Ovary (tissue), 9 donors: ENCODE results near the gene WHRN. TPM values are rescaled to one million over a fixed set of nuclear protein-coding genes. Genes with fewer than 3 reads are reported as not detected.

Experiments used
- DNase-seq, 5 donors: peaks; one replicate each; pipeline ENCODE4 v3.0.0-alpha.2; 2019 to 2020
- H3K27ac ChIP-seq, 2 donors: fragments of 200-600 bp; one replicate each; pipeline versions ENCODE4 v1.5.1 to v1.8.0; 2019 to 2022
- H3K27me3 ChIP-seq: fragments of 200-600 bp; one replicate; pipeline ENCODE4 v1.8.0; 2022
- H3K36me3 ChIP-seq: fragments of 200-600 bp; sonication (generic); one replicate; pipeline ENCODE4 v1.5.1; 2019
- H3K4me1 ChIP-seq: one replicate; pipeline ENCODE4 v1.8.1; 2013; ENCODE audit warnings: mild to moderate bottlenecking, moderate library complexity; ENCODE audit not compliant: insufficient read depth
- H3K4me3 ChIP-seq: fragments of 200-600 bp; sonication (generic); one replicate; pipeline ENCODE4 v1.5.1; 2017
- H3K9me3 ChIP-seq, 2 donors: fragments of 200-600 bp in 1 of 2; sonication (generic) in 1 of 2; one replicate each; pipeline versions ENCODE4 v1.5.1 to v1.8.1; 2013 to 2019; ENCODE audit warnings: mild to moderate bottlenecking in 1 of 2, moderate library complexity in 1 of 2
- EP300 ChIP-seq: sonication (generic); formaldehyde crosslinking; IDR thresholded peaks from one replicate; pipeline ENCODE4 v1.6.1; 2017; ENCODE audit warnings: antibody characterized with exemption
- POLR2A ChIP-seq: fragments of 450-650 bp; IDR thresholded peaks from one replicate; pipeline ENCODE4 v1.6.1; 2017; ENCODE audit warnings: antibody characterized with exemption, mild to moderate bottlenecking, moderate library complexity
- whole genome bisulfite sequencing, 3 donors: extraction: QIAGEN DNeasy Blood & Tissue Kit in 1 of 3; methylation state at CpG; one replicate each; pipeline versions ENCODE4 v1.1.5 to v1.1.7; 2013 to 2017; 5-methylcytosine and 5-hydroxymethylcytosine counted together
- intact Hi-C, 4 donors: fragments of 100-400 bp; cut with DNase I; formaldehyde crosslinking; loops; one replicate each; pipeline versions ENCODE4 v1.11.0 to v1.15.1; 2022 to 2023
- polyA plus RNA-seq, 2 donors: library from polyadenylated mRNA; stranded (reverse); fragments of 200-250 nt in 1 of 2; fragments of 350-450 nt in 1 of 2; fragmentation: Illumina TruSeq in 1 of 2; extraction: RNeasy Lipid Tissue Mini Kit (QIAGEN cat#74804) in 1 of 2; gene quantifications; one replicate each; pipeline ENCODE4 v1.2.3, GENCODE V29; 2013 to 2014
- total RNA-seq, 7 donors: library from RNA; depleted of rRNA in 2 of 7; stranded (reverse); fragments of >200 nt in 2 of 7; fragmentation: NEBNext Ultra II Directional in 3 of 7; extraction: Animal tissue kit (Norgen Biotek cat#: 25700) in 3 of 7; gene quantifications; one replicate each; pipeline versions ENCODE4 v1.1.0 to v1.2.4, GENCODE V29; 2016 to 2023
- TF ChIP-seq, protein P1 (sequence below), 3 donors: fragments of 450-650 bp in 2 of 3; fragments of 200-600 bp in 1 of 3; IDR thresholded peaks; one replicate each; pipeline versions ENCODE4 v1.5.1 to v1.8.0; 2016 to 2022; ENCODE audit warnings: antibody characterized with exemption in 3 of 3, mild to moderate bottlenecking in 1 of 3
- donor health status: DM: no; HTN: no; CAD: no; lungs with moderate emphysema.
- donor health status: DM: no; HTN: no; CAD: no.
- donor health status: Bipolar disorder and iron deficiency.
- donor health status: DM: yes; HTN: yes; CAD: no.
- donor health status: DM: no; HTN: no; CAD: no.
- donor health status: DM: yes; HTN: yes; CAD: no.

WHRN gene
- total and polyA plus RNA-seq, 9 donors = 1.7 to 28.5 (median 20.3) TPM

DNA sequence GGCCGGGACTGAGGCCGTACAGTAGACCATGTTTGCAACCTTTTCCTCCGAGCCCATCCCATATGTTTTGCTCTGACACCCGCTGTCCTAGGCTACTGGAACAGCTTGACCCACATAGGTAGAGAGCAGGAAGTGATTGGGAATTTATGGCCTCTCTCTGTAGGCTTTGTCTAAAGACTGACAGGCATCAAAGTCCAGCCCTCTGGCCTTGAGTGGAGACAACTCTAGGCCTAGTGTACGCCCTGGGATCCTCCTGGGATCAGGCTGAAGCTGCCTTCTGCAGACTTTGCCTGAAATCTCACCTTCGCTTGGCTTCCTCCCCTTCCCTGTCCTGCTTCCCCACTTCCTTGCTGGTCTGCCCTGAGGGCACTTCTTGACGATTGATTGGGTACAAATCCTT lies 103.9 kb downstream of the WHRN start:
- Histone ChIP-seq H3K4me3 (no peak overlapping the region), H3K9me3 (no peaks in the 10 kb centered on the region), H3K27ac (no peak overlapping the region), H3K4me1 (peaks cover 5% of the 10 kb centered on the region), H3K27me3 (no peaks in the 10 kb centered on the region), H3K36me3 (no peaks in the 10 kb centered on the region)
- DNase-seq = no peak
- TF ChIP-seq, protein P1, sequence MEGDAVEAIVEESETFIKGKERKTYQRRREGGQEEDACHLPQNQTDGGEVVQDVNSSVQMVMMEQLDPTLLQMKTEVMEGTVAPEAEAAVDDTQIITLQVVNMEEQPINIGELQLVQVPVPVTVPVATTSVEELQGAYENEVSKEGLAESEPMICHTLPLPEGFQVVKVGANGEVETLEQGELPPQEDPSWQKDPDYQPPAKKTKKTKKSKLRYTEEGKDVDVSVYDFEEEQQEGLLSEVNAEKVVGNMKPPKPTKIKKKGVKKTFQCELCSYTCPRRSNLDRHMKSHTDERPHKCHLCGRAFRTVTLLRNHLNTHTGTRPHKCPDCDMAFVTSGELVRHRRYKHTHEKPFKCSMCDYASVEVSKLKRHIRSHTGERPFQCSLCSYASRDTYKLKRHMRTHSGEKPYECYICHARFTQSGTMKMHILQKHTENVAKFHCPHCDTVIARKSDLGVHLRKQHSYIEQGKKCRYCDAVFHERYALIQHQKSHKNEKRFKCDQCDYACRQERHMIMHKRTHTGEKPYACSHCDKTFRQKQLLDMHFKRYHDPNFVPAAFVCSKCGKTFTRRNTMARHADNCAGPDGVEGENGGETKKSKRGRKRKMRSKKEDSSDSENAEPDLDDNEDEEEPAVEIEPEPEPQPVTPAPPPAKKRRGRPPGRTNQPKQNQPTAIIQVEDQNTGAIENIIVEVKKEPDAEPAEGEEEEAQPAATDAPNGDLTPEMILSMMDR (IDR thresholded peaks at IDR 0.05) = no peak
- TF ChIP-seq POLR2A = no peak
- TF ChIP-seq EP300 = no peak
- intact Hi-C loops = loop anchor here in 2 of 4 donors (10.0 kb wide), 1 partner anchor 253 kb away; the partner anchor contains the start of gene TEX53 (in 2 of the 2)
- WGBS, 3 donors = 72 to 76% (median 75%) methylated on average over 7 of the region's 7 CpGs

DNA sequence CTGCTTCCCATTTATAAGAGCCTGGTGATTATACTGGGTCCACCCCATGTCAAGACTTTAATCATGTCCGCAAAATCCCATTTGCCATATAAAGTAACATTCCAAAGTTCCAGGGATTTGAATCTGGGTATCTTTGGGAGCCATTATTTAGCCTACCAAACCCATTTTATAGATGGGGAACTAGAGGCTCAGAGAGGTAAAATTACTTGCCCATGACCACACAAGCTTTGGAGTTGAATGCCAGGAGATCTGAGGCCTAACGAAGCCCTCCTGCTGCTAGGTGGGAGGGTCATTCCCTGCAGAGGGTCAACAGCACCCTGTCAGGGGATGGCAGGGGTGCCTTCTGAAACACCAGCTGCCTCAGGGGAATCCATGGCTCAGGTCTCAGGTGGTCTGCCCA lies 104.5 kb downstream of the WHRN start:
- Histone ChIP-seq H3K27me3 (no peaks in the 10 kb centered on the region), H3K36me3 (no peaks in the 10 kb centered on the region), H3K4me3 (no peak overlapping the region), H3K4me1 (peaks cover 8% of the 10 kb centered on the region), H3K27ac (no peak overlapping the region), H3K9me3 (no peaks in the 10 kb centered on the region)
- WGBS, 3 donors = 67 to 100% (median 75%) methylated on average over 2 of the region's 2 CpGs
- intact Hi-C loops = loop anchor here in 2 of 4 donors (10.0 kb wide), 1 partner anchor 254 kb away; the partner anchor contains the start of gene TEX53 (in 2 of the 2)
- no peak for DNase-seq
- TF ChIP-seq EP300 (no peak), POLR2A (no peak)
- TF ChIP-seq, protein P1 (IDR thresholded peaks at IDR 0.05) = no peak

- no peak for DNase-seq
- intact Hi-C loops = loop anchor here in 2 of 4 donors (10.0 kb wide), 1 partner anchor 255 kb away; the partner anchor contains the start of gene TEX53 (in 2 of the 2)
- TF ChIP-seq POLR2A (no peak), EP300 (no peak)
- TF ChIP-seq, protein P1 (IDR thresholded peaks at IDR 0.05) = no peak
- Histone ChIP-seq H3K4me3 (no peak overlapping the region), H3K4me1 (peaks cover 11% of the 10 kb centered on the region), H3K36me3 (no peaks in the 10 kb centered on the region), H3K27ac (no peak overlapping the region), H3K9me3 (no peaks in the 10 kb centered on the region), H3K27me3 (no peaks in the 10 kb centered on the region)
- WGBS, 3 donors = 40 to 61% (median 53%) methylated on average over 1 of the region's 1 CpG
Measured at GRCh38 chr9:114400219-114400618, 105.1 kb downstream of the WHRN start.

- H3K27ac ChIP-seq = no peak overlapping the region
- peaks cover 12% of the 10 kb centered on the region for H3K4me1 ChIP-seq
- no peaks in the 10 kb centered on the region for H3K9me3 ChIP-seq
- H3K4me3 ChIP-seq = no peak overlapping the region
- intact Hi-C loops = loop anchor here in 1 of 4 donors (5.0 kb wide), 2 partner anchors 52 to 713 kb away; no protein-coding TSS in a partner anchor
- DNase-seq = peak in 2 of 5 donors; percentile 42 to 50
- no peaks in the 10 kb centered on the region for H3K27me3 ChIP-seq
- 75 to 90% (median 81%) methylated on average over 4 of the region's 4 CpGs for WGBS, 3 donors
- no peaks in the 10 kb centered on the region for H3K36me3 ChIP-seq
- TF ChIP-seq, protein P1 (IDR thresholded peaks at IDR 0.05) = no peak
- TF ChIP-seq EP300 (no peak), POLR2A (no peak)
Measured at GRCh38 chr9:114399381-114399780, 105.9 kb downstream of the WHRN start.
